ENCODE data around the gene ANKRD23.
"Not testable (repeated sequence)": the region's sequence is repeated elsewhere in the genome, so short reads cannot be mapped to it uniquely, and the experiment has no call there.

ANKRD23 gene

GRCh38 chr2:96863056-96863455 is 19.2 kb upstream of the ANKRD23 start:
- not testable (repeated sequence) for DNase-seq

GRCh38 chr2:96861074-96861473 is 17.3 kb upstream of the ANKRD23 start:
- no peak for DNase-seq

GRCh38 chr2:96860065-96861029 is 16.5 kb upstream of the ANKRD23 start:
- DNase-seq = no peak

- DNase-seq = no peak
Observed at GRCh38 chr2:96859681-96860064, 15.9 kb upstream of the ANKRD23 start.

GRCh38 chr2:96859099-96859649 is 15.4 kb upstream of the ANKRD23 start:
- DNase-seq = no peak

GRCh38 chr2:96857667-96858372 is 14.0 kb upstream of the ANKRD23 start, which contains the start of gene ANKRD39:
TSS of gene ANKRD39 (minus strand) at chr2:96858016. CDS start at chr2:96857987, 29 bp downstream.
- DNase-seq = peak; percentile 92

GRCh38 chr2:96856776-96857666 is 13.2 kb upstream of the ANKRD23 start:
- DNase-seq = no peak

- DNase-seq = no peak
Observed at GRCh38 chr2:96853321-96853720, 9.5 kb upstream of the ANKRD23 start.

GRCh38 chr2:96852667-96853066 is 8.8 kb upstream of the ANKRD23 start:
- DNase-seq = no peak

- DNase-seq = no peak
Observed at GRCh38 chr2:96848264-96848663, 4.4 kb upstream of the ANKRD23 start.

- DNase-seq = no peak
Observed at GRCh38 chr2:96847586-96847985, 3.8 kb upstream of the ANKRD23 start.

- no peak for DNase-seq
Observed at GRCh38 chr2:96846825-96847224, 3.0 kb upstream of the ANKRD23 start.

GRCh38 chr2:96844405-96844808 is 586 bp upstream of the ANKRD23 start:
- no peak for DNase-seq

GRCh38 chr2:96842600-96842999 is 1.2 kb downstream of the ANKRD23 start:
- DNase-seq = no peak

- no peak for DNase-seq
Observed at GRCh38 chr2:96841701-96842495, 1.9 kb downstream of the ANKRD23 start.

GRCh38 chr2:96839875-96840850 is 3.7 kb downstream of the ANKRD23 start:
- no peak for DNase-seq

GRCh38 chr2:96839293-96839874 is 4.4 kb downstream of the ANKRD23 start:
- no peak for DNase-seq

GRCh38 chr2:96838345-96839292 is 5.2 kb downstream of the ANKRD23 start:
- DNase-seq = no peak

- DNase-seq = no peak
Observed at GRCh38 chr2:96837575-96837974, 6.2 kb downstream of the ANKRD23 start.

Data from NCI-H1048 (cell line).